Fibroblast of pulmonary artery (primary cell): ENCODE data around the gene CD300E.
A peak's percentile ranks its signal among the peaks of the same experiment; 100 is the strongest.
"Not testable (repeated sequence)": the region's sequence is repeated elsewhere in the genome, so short reads cannot be mapped to it uniquely, and the experiment has no call there.

ENCODE experiments used
- DNase-seq: peaks from one replicate; pipeline ENCODE4 v3.0.0-alpha.2; 2010; ENCODE audit warnings: low read depth
- H3K4me3 ChIP-seq: replicated peaks from 2 replicates; pipeline ENCODE4 v1.5.1; 2011; ENCODE audit warnings: low read depth, mild to moderate bottlenecking, control low read depth, low read length, moderate library complexity
- TF ChIP-seq, protein P1 (sequence below): IDR thresholded peaks from 2 replicates; pipeline ENCODE4 v1.5.1; 2011; ENCODE audit warnings: mild to moderate bottlenecking, control low read depth, low read length, inconsistent platforms; ENCODE audit errors: missing control alignments

Gene CD300E

DNA sequence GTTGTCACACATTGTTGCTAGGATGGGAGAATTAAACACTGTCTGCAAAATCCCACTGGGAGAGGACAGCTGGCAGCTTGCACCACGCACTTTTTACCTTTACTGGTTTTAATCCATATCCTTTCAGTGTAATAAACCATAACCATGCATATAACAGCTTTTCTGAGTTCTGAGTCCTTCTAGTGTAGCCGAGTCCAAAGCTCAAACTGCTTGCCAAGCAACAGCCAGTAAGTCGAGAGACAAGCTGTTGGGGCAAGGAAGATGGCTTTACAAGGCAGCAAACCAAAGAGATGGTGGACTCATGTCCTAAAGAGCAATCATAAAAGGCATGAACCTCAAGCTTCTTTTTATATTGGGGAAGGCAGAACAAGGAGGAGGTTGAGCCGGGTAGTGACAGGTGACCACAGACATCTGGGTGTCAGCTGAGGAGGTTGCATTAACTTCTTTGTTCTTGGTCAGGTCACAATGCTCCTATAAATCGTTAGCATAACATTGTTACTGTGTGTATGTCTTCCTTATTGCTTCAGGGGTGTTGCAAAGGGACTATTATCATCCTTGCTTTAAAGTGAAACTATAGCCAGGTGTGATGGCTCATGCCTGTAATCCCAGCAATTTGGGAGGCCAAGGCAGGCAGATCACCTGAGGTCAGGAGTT, 48.9 kb downstream of the CD300E start:
- no peak overlapping the region for H3K4me3 ChIP-seq
- TF ChIP-seq, protein P1, sequence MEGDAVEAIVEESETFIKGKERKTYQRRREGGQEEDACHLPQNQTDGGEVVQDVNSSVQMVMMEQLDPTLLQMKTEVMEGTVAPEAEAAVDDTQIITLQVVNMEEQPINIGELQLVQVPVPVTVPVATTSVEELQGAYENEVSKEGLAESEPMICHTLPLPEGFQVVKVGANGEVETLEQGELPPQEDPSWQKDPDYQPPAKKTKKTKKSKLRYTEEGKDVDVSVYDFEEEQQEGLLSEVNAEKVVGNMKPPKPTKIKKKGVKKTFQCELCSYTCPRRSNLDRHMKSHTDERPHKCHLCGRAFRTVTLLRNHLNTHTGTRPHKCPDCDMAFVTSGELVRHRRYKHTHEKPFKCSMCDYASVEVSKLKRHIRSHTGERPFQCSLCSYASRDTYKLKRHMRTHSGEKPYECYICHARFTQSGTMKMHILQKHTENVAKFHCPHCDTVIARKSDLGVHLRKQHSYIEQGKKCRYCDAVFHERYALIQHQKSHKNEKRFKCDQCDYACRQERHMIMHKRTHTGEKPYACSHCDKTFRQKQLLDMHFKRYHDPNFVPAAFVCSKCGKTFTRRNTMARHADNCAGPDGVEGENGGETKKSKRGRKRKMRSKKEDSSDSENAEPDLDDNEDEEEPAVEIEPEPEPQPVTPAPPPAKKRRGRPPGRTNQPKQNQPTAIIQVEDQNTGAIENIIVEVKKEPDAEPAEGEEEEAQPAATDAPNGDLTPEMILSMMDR: no peak

DNA sequence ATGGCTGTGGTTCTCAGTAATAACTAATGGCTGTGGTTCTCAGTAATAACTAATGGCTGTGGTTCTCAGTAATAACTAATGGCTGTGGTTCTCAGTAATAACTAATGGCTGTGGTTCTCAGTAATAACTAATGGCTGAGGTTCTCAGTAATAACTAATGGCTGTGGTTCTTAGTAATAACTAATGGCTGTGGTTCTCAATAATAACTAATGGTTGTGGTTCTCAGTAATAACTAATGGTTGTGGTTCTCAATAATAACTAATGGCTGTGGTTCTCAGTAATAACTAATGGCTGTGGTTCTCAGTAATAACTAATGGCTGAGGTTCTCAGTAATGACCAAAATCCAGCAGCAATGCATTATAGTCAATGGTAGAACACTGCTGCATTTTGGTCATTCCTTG, 49.9 kb downstream of the CD300E start:
- not testable (repeated sequence) for H3K4me3 ChIP-seq, DNase-seq

More for the DNA sequence above, 48.9 kb downstream of the CD300E start:
- no peak for DNase-seq

DNA sequence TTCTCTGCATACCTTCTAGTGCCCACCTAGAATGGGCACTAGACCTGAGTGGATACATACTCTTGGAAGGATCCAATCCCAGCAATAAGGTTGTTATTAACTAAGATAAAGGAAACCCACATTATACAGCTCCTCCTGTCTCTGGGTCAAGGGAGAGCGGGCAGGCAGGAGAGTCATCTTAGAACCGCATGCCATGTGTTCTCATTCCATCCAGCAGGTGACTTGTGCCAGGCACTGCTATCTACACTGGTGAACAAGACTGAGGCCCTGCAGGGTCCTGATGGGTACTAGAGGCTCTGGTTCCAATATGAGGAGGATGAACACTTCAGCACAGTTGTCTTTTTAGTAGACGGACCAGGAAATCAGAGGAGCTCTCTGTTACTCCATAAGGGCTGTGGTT, 50.4 kb downstream of the CD300E start:
- no peak overlapping the region for H3K4me3 ChIP-seq
- DNase-seq: no peak
- TF ChIP-seq, protein P1: no peak

DNA sequence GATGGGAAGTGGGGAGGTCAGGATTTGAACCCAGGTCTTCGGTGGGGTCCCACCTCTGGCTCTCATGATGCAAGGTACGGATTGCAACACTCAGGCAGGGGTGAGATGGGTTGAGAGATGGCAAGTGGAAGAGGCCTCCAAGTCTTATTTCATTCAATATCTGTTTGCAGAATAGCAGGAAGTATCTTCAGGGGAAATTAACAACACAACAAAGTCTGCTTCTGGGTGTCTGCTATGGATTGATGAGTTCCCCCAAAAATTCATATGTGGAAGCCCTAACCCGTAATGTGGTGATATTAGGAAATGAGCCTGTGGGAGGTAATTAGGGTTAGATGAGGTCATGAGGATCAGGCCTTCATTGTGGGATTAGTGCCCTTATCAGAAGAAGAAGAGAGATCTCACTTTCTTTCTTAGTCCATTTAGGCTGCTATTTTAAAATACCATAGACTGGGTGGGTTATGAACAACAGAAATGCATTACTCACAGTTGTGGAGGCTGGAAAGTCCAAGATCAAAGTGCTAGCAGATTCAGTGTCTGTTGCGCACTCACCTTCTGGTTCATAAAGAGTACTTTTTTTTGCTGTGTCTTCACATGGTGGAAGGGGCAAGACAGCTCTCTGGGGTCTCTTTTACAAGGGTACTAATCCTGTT, 51.8 kb downstream of the CD300E start:
- no peak for DNase-seq
- H3K4me3 ChIP-seq: no peak overlapping the region
- TF ChIP-seq, protein P1: no peak

DNA sequence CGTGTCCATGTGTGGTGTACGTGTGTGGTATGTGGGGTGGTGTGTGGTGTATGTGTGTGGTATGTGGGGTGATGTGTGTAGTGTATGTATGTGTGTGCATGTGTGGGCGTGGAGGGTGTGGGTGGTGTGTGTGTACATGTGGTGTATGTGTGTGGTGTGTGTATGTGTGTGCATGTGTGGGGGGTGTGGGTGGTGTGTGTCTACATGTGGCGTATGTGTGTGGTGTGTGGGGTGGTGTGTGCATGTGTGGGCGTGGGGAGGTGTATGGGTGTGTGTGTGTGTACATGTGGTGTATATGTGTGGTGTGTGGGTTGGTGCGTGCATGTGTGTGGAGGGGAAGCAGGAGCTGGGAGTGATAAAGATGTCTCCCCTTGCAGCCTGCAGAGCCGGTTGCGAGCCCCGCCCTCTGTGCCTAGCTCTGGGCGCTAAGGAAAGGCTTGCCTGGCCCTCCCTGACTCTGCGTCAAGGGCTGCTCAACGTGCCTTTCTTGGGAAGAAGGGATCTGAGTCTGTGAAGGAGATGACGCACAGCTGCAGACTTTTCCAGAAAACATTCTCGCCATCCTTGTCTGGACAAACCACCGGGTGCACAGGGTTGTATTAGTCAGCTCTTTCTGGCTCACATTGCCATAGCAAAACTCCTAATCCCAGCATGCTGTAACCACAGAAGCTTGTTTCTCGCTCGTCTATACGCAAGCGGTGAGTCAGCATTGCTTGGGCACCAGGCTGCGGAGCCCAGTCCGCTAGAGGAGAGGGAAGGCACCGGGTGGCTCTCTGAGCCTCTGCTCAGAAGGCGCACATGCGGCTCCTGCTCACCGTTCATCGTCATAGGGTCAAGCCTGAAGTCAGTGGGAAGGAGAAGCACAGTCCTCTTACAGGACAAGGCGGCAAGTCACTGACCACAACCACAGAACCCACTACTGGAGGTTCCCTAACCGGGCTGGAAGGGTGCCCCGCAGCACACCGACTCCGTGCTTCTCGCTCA, 54.2 kb downstream of the CD300E start:
- TF ChIP-seq, protein P1: no peak
- H3K4me3 ChIP-seq: no peak overlapping the region
- DNase-seq: peak; percentile 96

DNA sequence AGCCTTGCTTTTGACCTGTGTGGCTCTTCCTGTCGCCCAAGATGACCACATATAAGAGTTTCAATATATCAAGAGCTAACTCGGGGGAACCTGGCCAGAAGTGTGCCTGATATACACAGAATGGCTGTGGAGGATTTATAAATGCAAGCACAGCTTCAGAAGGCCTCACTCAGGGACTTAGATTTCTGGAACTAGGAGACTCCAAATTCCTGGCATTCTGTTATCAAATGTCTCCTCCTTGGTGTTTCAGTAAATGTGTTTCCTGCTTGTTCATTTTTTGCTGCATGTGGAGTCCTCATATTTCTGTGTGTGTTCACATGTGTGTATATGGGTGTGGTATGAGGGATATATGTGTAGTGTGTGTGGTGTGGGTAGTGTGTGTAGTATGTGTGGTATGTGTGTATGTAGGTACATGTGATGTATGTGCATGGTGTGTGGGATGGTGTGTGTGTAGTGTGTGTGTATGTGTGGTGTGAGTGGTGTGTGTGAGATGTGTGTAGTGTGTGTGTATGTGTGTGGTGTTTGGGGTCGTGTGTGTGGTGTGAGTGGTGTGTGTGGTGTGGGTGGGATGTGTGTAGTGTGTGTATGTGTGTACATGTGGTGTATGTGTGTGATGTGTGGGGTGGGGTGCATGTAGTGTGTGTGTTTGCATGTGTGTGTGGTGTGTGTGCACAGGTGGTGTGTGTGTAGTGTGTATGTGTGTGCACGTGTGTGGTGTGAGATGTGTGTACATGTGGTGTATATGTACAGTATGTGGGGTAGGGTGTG, 55.2 kb downstream of the CD300E start:
- DNase-seq: peak; percentile 29
- TF ChIP-seq, protein P1: no peak
- no peak overlapping the region for H3K4me3 ChIP-seq
